ENCODE results near the gene MRFAP1. TPM values are rescaled to one million over a fixed set of nuclear protein-coding genes. Genes with fewer than 3 reads are reported as not detected.

Gene MRFAP1
- total RNA-seq, 1 experiment from 2014 or later: 212 TPM

- BruUV-seq (replicated peaks): no TSS peak
- Histone ChIP-seq H3K4me1 (ENCODE audit: control insufficient read depth, insufficient read depth, low read length) (no peaks in the 10 kb centered on the region), H3K9me3 (ENCODE audit: control insufficient read depth, insufficient read depth, low read depth, low read length) (no peaks in the 10 kb centered on the region), H3K36me3 (ENCODE audit: control insufficient read depth, insufficient read depth, low read length) (no peaks in the 10 kb centered on the region), H3K4me3 (ENCODE audit: low read depth in 2 of 2, low read length in 2 of 2) (no peak overlapping the region), H3K27me3 (ENCODE audit: control insufficient read depth, insufficient read depth, low read length) (no peaks in the 10 kb centered on the region), H3K27ac (ENCODE audit: low read length) (no peak overlapping the region)
- POLR2A ChIA-PET: no interaction called here
- TF ChIP-seq SIN3A (IDR thresholded peaks at IDR 0.05; ENCODE audit: borderline replicate concordance, insufficient read depth, low read depth, low read length) (no peak), TCF7L2 (IDR thresholded peaks at IDR 0.05; ENCODE audit: low read depth, low read length) (no peak), REST (IDR thresholded peaks at IDR 0.05; ENCODE audit: insufficient read depth in 1 of 2, low read depth in 2 of 2, low read length in 1 of 2) (no peak), CTCF (IDR thresholded peaks at IDR 0.05) (no peak), POLR2AphosphoS5 (IDR thresholded peaks at IDR 0.05; ENCODE audit: low read depth, low read length) (no peak)
- in situ Hi-C loops (cut with HindIII; ENCODE audit: low pct_unique_long_range_greater_than_20kb, low sequenced_read_pairs) (no loop called here), intact Hi-C loops (cut with micrococcal nuclease; ENCODE audit: unreplicated experiment) (no loop called here)
- CTCF ChIA-PET: no interaction called here
- ATAC-seq (peak; percentile 43; the same call in 1 of the 2 replicates), DNase-seq (ENCODE audit: low read depth, low spot score) (no peak)
Observed at GRCh38 chr4:6619466-6620255, 20.8 kb upstream of the MRFAP1 start.

- ChIA-PET CTCF (no interaction called here), POLR2A (no interaction called here)
- no peak overlapping the region for H3K27ac ChIP-seq (ENCODE audit: low read length)
- H3K9me3 ChIP-seq (ENCODE audit: control insufficient read depth, insufficient read depth, low read depth, low read length): no peaks in the 10 kb centered on the region
- in situ Hi-C loops (cut with HindIII; ENCODE audit: low pct_unique_long_range_greater_than_20kb, low sequenced_read_pairs): no loop called here
- H3K36me3 ChIP-seq (ENCODE audit: control insufficient read depth, insufficient read depth, low read length): no peaks in the 10 kb centered on the region
- ATAC-seq: 0 out of 2 replicates have a peak, but pooled peaks have one; percentile 27
- DNase-seq (ENCODE audit: low read depth, low spot score): no peak
- TF ChIP-seq REST (IDR thresholded peaks at IDR 0.05; ENCODE audit: insufficient read depth in 1 of 2, low read depth in 2 of 2, low read length in 1 of 2) (no peak), SIN3A (IDR thresholded peaks at IDR 0.05; ENCODE audit: borderline replicate concordance, insufficient read depth, low read depth, low read length) (no peak), POLR2AphosphoS5 (IDR thresholded peaks at IDR 0.05; ENCODE audit: low read depth, low read length) (no peak), CTCF (IDR thresholded peaks at IDR 0.05) (no peak), TCF7L2 (IDR thresholded peaks at IDR 0.05; ENCODE audit: low read depth, low read length) (no peak)
- no peaks in the 10 kb centered on the region for H3K4me1 ChIP-seq (ENCODE audit: control insufficient read depth, insufficient read depth, low read length)
- intact Hi-C loops (cut with micrococcal nuclease; ENCODE audit: unreplicated experiment): no loop called here
- H3K27me3 ChIP-seq (ENCODE audit: control insufficient read depth, insufficient read depth, low read length): no peaks in the 10 kb centered on the region
- no peak overlapping the region for H3K4me3 ChIP-seq (ENCODE audit: low read depth in 2 of 2, low read length in 2 of 2)
- BruUV-seq (replicated peaks): no TSS peak
Observed at GRCh38 chr4:6620296-6620695, 20.2 kb upstream of the MRFAP1 start.
